ENCODE measurements around the gene ADD3. TPM values are rescaled to one million over a fixed set of nuclear protein-coding genes. Genes with fewer than 3 reads are reported as not detected.

The ADD3 gene
- total RNA-seq, 4 donors from 2014 or later = 257 to 644 (median 358) TPM

GRCh38 chr10:110160081-110160480, 152.3 kb downstream of the ADD3 start:
- DNase-seq = no peak
- TF ChIP-seq POLR2A (IDR thresholded peaks at IDR 0.05) (no peak), CTCF (IDR thresholded peaks at IDR 0.05) (no peak)

GRCh38 chr10:110160522-110160921, 152.7 kb downstream of the ADD3 start:
- Histone ChIP-seq H3K36me3 (no peaks in the 10 kb centered on the region), H3K4me1 (no peaks in the 10 kb centered on the region), H3K27me3 (no peaks in the 10 kb centered on the region), H3K9me3 (no peaks in the 10 kb centered on the region), H3K27ac (no peak overlapping the region), H3K4me3 (replicated peaks in 1 of 3) (no peak overlapping the region)
- TF ChIP-seq POLR2A (IDR thresholded peaks at IDR 0.05) (no peak), CTCF (IDR thresholded peaks at IDR 0.05) (no peak)
- intact Hi-C loops (cut with DNase I) = no loop called here
- no peak for DNase-seq

More at GRCh38 chr10:110160081-110160480, 152.3 kb downstream of the ADD3 start:
- Histone ChIP-seq H3K36me3 (no peaks in the 10 kb centered on the region), H3K27ac (no peak overlapping the region), H3K27me3 (no peaks in the 10 kb centered on the region), H3K9me3 (no peaks in the 10 kb centered on the region), H3K4me1 (no peaks in the 10 kb centered on the region), H3K4me3 (replicated peaks in 1 of 3) (no peak overlapping the region)
- WGBS, 2 donors = 93 to 95% methylated on average over 4 of the region's 4 CpGs
- intact Hi-C loops (cut with DNase I) = no loop called here

GRCh38 chr10:110162741-110163145, 155.0 kb downstream of the ADD3 start:
- intact Hi-C loops (cut with DNase I) = no loop called here
- no peak for DNase-seq
- Histone ChIP-seq H3K27me3 (no peaks in the 10 kb centered on the region), H3K9me3 (no peaks in the 10 kb centered on the region), H3K36me3 (no peaks in the 10 kb centered on the region), H3K27ac (no peak overlapping the region), H3K4me3 (replicated peaks in 1 of 3) (no peak overlapping the region), H3K4me1 (no peaks in the 10 kb centered on the region)
- no peak for TF ChIP-seq POLR2A (IDR thresholded peaks at IDR 0.05)
- no peak for TF ChIP-seq CTCF (IDR thresholded peaks at IDR 0.05)
- WGBS, 2 donors = 40 to 59% methylated on average over 6 of the region's 6 CpGs

- 74 to 78% methylated on average over 5 of the region's 5 CpGs for WGBS, 2 donors
- Histone ChIP-seq H3K4me1 (peaks cover 0 to 3% of the 10 kb centered on the region in 2 donors), H3K27ac (no peak overlapping the region), H3K36me3 (no peaks in the 10 kb centered on the region), H3K9me3 (no peaks in the 10 kb centered on the region), H3K4me3 (replicated peaks in 1 of 3) (no peak overlapping the region), H3K27me3 (no peaks in the 10 kb centered on the region)
- no peak for DNase-seq
- intact Hi-C loops (cut with DNase I) = no loop called here
- TF ChIP-seq CTCF (IDR thresholded peaks at IDR 0.05) (no peak), POLR2A (IDR thresholded peaks at IDR 0.05) (no peak)
Observed at GRCh38 chr10:110163192-110163773, 155.5 kb downstream of the ADD3 start.

GRCh38 chr10:110163841-110164240, 156.1 kb downstream of the ADD3 start:
- no peaks in the 10 kb centered on the region for H3K27me3 ChIP-seq
- WGBS, 2 donors = 62 to 65% methylated on average over 4 of the region's 4 CpGs
- intact Hi-C loops (cut with DNase I) = no loop called here
- no peak for DNase-seq
- peaks cover 5 to 8% of the 10 kb centered on the region in 2 donors for H3K4me1 ChIP-seq
- H3K9me3 ChIP-seq = no peaks in the 10 kb centered on the region
- no peaks in the 10 kb centered on the region for H3K36me3 ChIP-seq
- TF ChIP-seq CTCF (IDR thresholded peaks at IDR 0.05) (no peak), POLR2A (IDR thresholded peaks at IDR 0.05) (no peak)
- no peak overlapping the region for H3K27ac ChIP-seq
- no peak overlapping the region for H3K4me3 ChIP-seq (replicated peaks in 1 of 3)
